Smooth muscle cell of the umbilical artery (primary cell): ENCODE data around the gene PI4KA. TPM values are rescaled to one million over a fixed set of nuclear protein-coding genes. Genes with fewer than 3 reads are reported as not detected.

ENCODE experiments used
- total RNA-seq: library from RNA; depleted of rRNA; stranded (reverse); fragments of >200 nt; gene quantifications from 2 replicates; pipeline ENCODE4 v1.2.3, GENCODE V29; 2014

PI4KA gene
- 19.6 and 39.4 TPM in 2 replicates for total RNA-seq

GRCh38 chr22:20858615-20859416, at the start of gene PI4KA, which contains the start of gene SNAP29:
TSS of gene PI4KA (minus strand) at chr22:20858811. CDS start at chr22:20858725, 86 bp downstream.
TSS of gene SNAP29 (plus strand) at chr22:20859007. CDS start at chr22:20859111, 104 bp downstream.

DNA sequence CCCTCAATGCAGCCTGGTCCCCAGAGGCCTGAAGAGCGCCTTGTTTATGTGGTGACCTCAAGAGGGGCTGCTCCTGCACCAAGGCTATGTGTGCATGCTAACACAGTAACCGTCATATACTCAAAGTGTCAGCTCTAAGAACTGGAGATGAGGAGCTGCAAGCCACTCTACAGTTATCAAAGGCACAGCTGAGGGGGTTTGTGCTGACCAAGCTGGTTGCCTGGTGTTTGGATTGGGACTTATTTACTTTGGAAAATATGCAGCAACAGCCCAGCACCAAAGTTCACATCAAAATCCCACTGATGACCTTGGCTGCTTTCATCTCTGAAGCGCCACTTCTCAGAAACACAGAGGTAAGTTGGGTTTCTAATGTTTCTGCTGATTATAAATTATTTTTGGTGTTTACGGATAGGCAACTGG, 84.8 kb downstream of the PI4KA start, which contains the start of gene SERPIND1:
TSS of gene SERPIND1 (plus strand) at position 321 of the 420 bp plus-strand sequence. CDS start 5,200 bp downstream, outside the sequence.

Other genes with a start within 250 kb of the PI4KA start
- gene SERPIND1, start 84.7 kb downstream of the PI4KA start, total RNA-seq, result not detected in 2 replicates
- gene SNAP29, start 196 bp upstream of the PI4KA start, total RNA-seq, result 5.0 and 7.1 TPM in 2 replicates
- 43.4 and 48.3 TPM in 2 replicates for gene CRKL, start 58.6 kb upstream of the PI4KA start, total RNA-seq
- 0.59 and 0.78 TPM in 2 replicates for gene AIFM3, start 108.4 kb upstream of the PI4KA start, total RNA-seq
- gene LZTR1, start 123.5 kb upstream of the PI4KA start, total RNA-seq, result 54.3 and 67.1 TPM in 2 replicates
- 14.5 and 23.2 TPM in 2 replicates for gene THAP7, start 143.3 kb upstream of the PI4KA start, total RNA-seq
- gene P2RX6, start 156.4 kb upstream of the PI4KA start, total RNA-seq, result 4.5 and 8.3 TPM in 2 replicates
- gene SLC7A4, start 173.8 kb upstream of the PI4KA start, total RNA-seq, result 0.30 TPM in 1 of 2 replicates, not detected in the other
- under 0.01 TPM in 1 of 2 replicates, not detected in the other for gene LRRC74B, start 187.1 kb upstream of the PI4KA start, total RNA-seq